OCI-LY1 (cell line): Measurements from ENCODE around the gene CTTNBP2.

Experiments
- H2AFZ ChIP-seq: fragments of 200-600 bp; sonication (generic), shearing (Covaris generic); 2 replicates; pipeline ENCODE4 v1.6.0; 2014; ENCODE audit warnings: antibody characterized with exemption, mild to moderate bottlenecking, low read length
- H3F3A ChIP-seq: fragments of 200-600 bp; sonication (generic), shearing (Covaris generic); 2 replicates; pipeline ENCODE4 v1.6.0; 2014; ENCODE audit warnings: mild to moderate bottlenecking, antibody characterized with exemption, low read length, moderate library complexity; ENCODE audit not compliant: insufficient read depth
- H3K27ac ChIP-seq: fragments of 200-600 bp; sonication (generic); 2 replicates; pipeline ENCODE4 v1.5.1; 2014; ENCODE audit warnings: low read length, mixed run types, mild to moderate bottlenecking, low read depth; ENCODE audit not compliant: poor library complexity, severe bottlenecking
- H3K27me3 ChIP-seq: fragments of 200-600 bp; sonication (generic); 2 replicates; pipeline ENCODE4 v1.6.0; 2014; ENCODE audit warnings: antibody characterized with exemption, mild to moderate bottlenecking, low read length, moderate library complexity; ENCODE audit not compliant: insufficient read depth
- H3K36me3 ChIP-seq: fragments of 200-600 bp; sonication (generic); 2 replicates; pipeline ENCODE4 v1.6.1; 2014; ENCODE audit warnings: mild to moderate bottlenecking, antibody characterized with exemption, low read length, moderate library complexity, mixed read lengths; ENCODE audit not compliant: insufficient read depth
- H3K4me1 ChIP-seq: fragments of 200-600 bp; sonication (generic); 2 replicates; pipeline ENCODE4 v1.5.1; 2014; ENCODE audit warnings: mild to moderate bottlenecking, low read length, moderate library complexity; ENCODE audit not compliant: insufficient read depth, severe bottlenecking
- H3K4me2 ChIP-seq: fragments of 200-600 bp; sonication (generic), shearing (Covaris generic); 2 replicates; pipeline ENCODE4 v1.6.1; 2014; ENCODE audit warnings: low read length
- H3K4me3 ChIP-seq: fragments of 200-600 bp; sonication (generic); 2 replicates; pipeline ENCODE4 v1.5.1; 2014; ENCODE audit warnings: low read length, low read depth, mild to moderate bottlenecking, mixed read lengths; ENCODE audit not compliant: poor library complexity, severe bottlenecking
- H3K79me2 ChIP-seq: fragments of 200-600 bp; shearing (Covaris generic); 2 replicates; pipeline ENCODE4 v1.6.1; 2016; ENCODE audit warnings: mixed run types, low read length, mixed read lengths; ENCODE audit not compliant: insufficient read depth
- H3K9ac ChIP-seq: fragments of 200-600 bp; sonication (generic), shearing (Covaris generic); 2 replicates; pipeline ENCODE4 v1.6.1; 2014; ENCODE audit warnings: mild to moderate bottlenecking, low read length, mixed read lengths
- H3K9me2 ChIP-seq: fragments of 200-600 bp; sonication (generic), shearing (Covaris generic); 2 replicates; pipeline ENCODE4 v1.6.1; 2014; ENCODE audit warnings: low read depth, mild to moderate bottlenecking, low read length, mixed read lengths
- H3K9me3 ChIP-seq: fragments of 200-600 bp; shearing (Covaris generic); 2 replicates; pipeline ENCODE4 v1.6.1; 2014; ENCODE audit warnings: low read length, mixed read lengths
- H4K20me1 ChIP-seq: fragments of 200-600 bp; sonication (generic), shearing (Covaris generic); 2 replicates; pipeline ENCODE4 v1.6.0; 2016; ENCODE audit warnings: mild to moderate bottlenecking, low read length; ENCODE audit not compliant: insufficient read depth
- CTCF ChIP-seq: fragments of 200-600 bp; sonication (generic), shearing (Covaris generic); IDR thresholded peaks from 2 replicates; pipeline ENCODE4 v1.5.1; 2017; ENCODE audit warnings: mild to moderate bottlenecking, antibody characterized with exemption, low read length, moderate library complexity, mixed read lengths
- EZH2 ChIP-seq: fragments of 200-600 bp; sonication (generic), shearing (Covaris generic); IDR thresholded peaks from 2 replicates; pipeline ENCODE4 v1.8.0; 2017; ENCODE audit warnings: borderline replicate concordance, mixed run types, mild to moderate bottlenecking, antibody characterized with exemption, low read length, moderate library complexity, mixed read lengths

Gene CTTNBP2

GRCh38 chr7:117876761-117877160 lies 3.5 kb upstream of the CTTNBP2 start:
- no peaks in the 10 kb centered on the region for H3K9me3 ChIP-seq
- H3K79me2 ChIP-seq, result no peaks in the 10 kb centered on the region
- no peaks in the 10 kb centered on the region for H3K4me1 ChIP-seq
- no peak overlapping the region for H3K4me2 ChIP-seq
- no peaks in the 10 kb centered on the region for H3K27me3 ChIP-seq
- H3K9ac ChIP-seq, result no peak overlapping the region
- H3F3A ChIP-seq, result no peaks in the 10 kb centered on the region
- TF ChIP-seq EZH2 (no peak), CTCF (no peak)
- H3K27ac ChIP-seq, result no peak overlapping the region
- H3K4me3 ChIP-seq, result no peak overlapping the region
- no peaks in the 10 kb centered on the region for H3K9me2 ChIP-seq
- no peaks in the 10 kb centered on the region for H4K20me1 ChIP-seq
- H2AFZ ChIP-seq, result no peak overlapping the region
- no peaks in the 10 kb centered on the region for H3K36me3 ChIP-seq

GRCh38 chr7:117875566-117875965 lies 2.3 kb upstream of the CTTNBP2 start:
- no peaks in the 10 kb centered on the region for H3K9me2 ChIP-seq

GRCh38 chr7:117874191-117874700 lies 1.0 kb upstream of the CTTNBP2 start:
- no peaks in the 10 kb centered on the region for H3K9me3 ChIP-seq
- H3K9ac ChIP-seq, result no peak overlapping the region
- H4K20me1 ChIP-seq, result no peaks in the 10 kb centered on the region
- H3K27ac ChIP-seq, result no peak overlapping the region
- no peak overlapping the region for H3K4me2 ChIP-seq
- no peak overlapping the region for H2AFZ ChIP-seq
- no peak overlapping the region for H3K4me3 ChIP-seq
- no peaks in the 10 kb centered on the region for H3K27me3 ChIP-seq
- no peaks in the 10 kb centered on the region for H3K36me3 ChIP-seq
- no peak for TF ChIP-seq CTCF
- no peak for TF ChIP-seq EZH2
- no peaks in the 10 kb centered on the region for H3F3A ChIP-seq
- H3K9me2 ChIP-seq, result no peaks in the 10 kb centered on the region
- H3K4me1 ChIP-seq, result no peaks in the 10 kb centered on the region
- H3K79me2 ChIP-seq, result no peaks in the 10 kb centered on the region

More at GRCh38 chr7:117875566-117875965, 2.3 kb upstream of the CTTNBP2 start:
- no peaks in the 10 kb centered on the region for H3K4me1 ChIP-seq
- no peak overlapping the region for H3K27ac ChIP-seq
- H2AFZ ChIP-seq, result no peak overlapping the region
- H3K9me3 ChIP-seq, result no peaks in the 10 kb centered on the region
- no peaks in the 10 kb centered on the region for H3F3A ChIP-seq
- H3K27me3 ChIP-seq, result no peaks in the 10 kb centered on the region
- no peaks in the 10 kb centered on the region for H4K20me1 ChIP-seq
- H3K9ac ChIP-seq, result no peak overlapping the region
- TF ChIP-seq EZH2 (no peak), CTCF (no peak)
- no peak overlapping the region for H3K4me2 ChIP-seq
- no peaks in the 10 kb centered on the region for H3K36me3 ChIP-seq
- no peaks in the 10 kb centered on the region for H3K79me2 ChIP-seq
- no peak overlapping the region for H3K4me3 ChIP-seq
